Thyroid gland (tissue), 4 donors: ENCODE measurements around the gene ALDH1A1. TPM values are rescaled to one million over a fixed set of nuclear protein-coding genes. Genes with fewer than 3 reads are reported as not detected.
A peak's percentile ranks its signal among the peaks of the same experiment; 100 is the strongest.

ENCODE experiments used
- DNase-seq, 2 donors: peaks; one replicate each; pipeline ENCODE4 v3.0.0-alpha.2; 2019
- H3K27ac ChIP-seq, 3 donors: fragments of 200-600 bp; sonication (generic); 1 replicate in 2 of 3; 2 replicates in 1 of 3; pipeline ENCODE4 v1.5.1; 2016 to 2019; ENCODE audit warnings: mild to moderate bottlenecking in 1 of 3, moderate library complexity in 1 of 3
- H3K27me3 ChIP-seq: fragments of 200-600 bp; sonication (generic); one replicate; pipeline ENCODE4 v1.5.1; 2019
- H3K36me3 ChIP-seq, 2 donors: fragments of 200-600 bp; sonication (generic); one replicate each; pipeline ENCODE4 v1.5.1; 2016 to 2019
- H3K4me1 ChIP-seq, 2 donors: fragments of 200-600 bp; sonication (generic); one replicate each; pipeline ENCODE4 v1.5.1; 2017 to 2019
- H3K4me3 ChIP-seq, 3 donors: fragments of 200-600 bp; sonication (generic); replicated peaks in 1 of 3; 1 replicate in 2 of 3; 2 replicates in 1 of 3; pipeline ENCODE4 v1.5.1; 2016; ENCODE audit warnings: mild to moderate bottlenecking in 1 of 3
- H3K9me3 ChIP-seq: fragments of 200-600 bp; sonication (generic); one replicate; pipeline ENCODE4 v1.5.1; 2017
- POLR2A ChIP-seq, 2 donors: fragments of 450-650 bp; IDR thresholded peaks; one replicate each; pipeline ENCODE4 v1.6.1; 2017; ENCODE audit warnings: antibody characterized with exemption in 2 of 2, mild to moderate bottlenecking in 2 of 2, moderate library complexity in 1 of 2
- WGBS, 2 donors: methylation state at CpG; one replicate each; pipeline ENCODE4 v1.1.5; 2017; 5-methylcytosine and 5-hydroxymethylcytosine counted together
- intact Hi-C: fragments of 100-400 bp; cut with DNase I; formaldehyde crosslinking; loops from one replicate; pipeline ENCODE4 v1.15.1; 2023
- total RNA-seq, 4 donors: library from RNA; depleted of rRNA; stranded (reverse); fragments of >200 nt; gene quantifications; one replicate each; pipeline ENCODE4 v1.2.3, GENCODE V29; 2016
- TF ChIP-seq, protein P1 (sequence below), 6 experiments: fragments of 200-600 bp in 3 of 6; fragments of 450-650 bp in 3 of 6; sonication (generic) in 3 of 6; IDR thresholded peaks; one replicate each; pipeline ENCODE4 v1.5.1; 2016 to 2019; ENCODE audit warnings: antibody characterized with exemption in 6 of 6, mild to moderate bottlenecking in 2 of 6, inconsistent platforms in 1 of 6, moderate library complexity in 1 of 6

ALDH1A1 gene
- total RNA-seq, 4 donors from 2014 or later: 237 to 323 (median 293) TPM

DNA sequence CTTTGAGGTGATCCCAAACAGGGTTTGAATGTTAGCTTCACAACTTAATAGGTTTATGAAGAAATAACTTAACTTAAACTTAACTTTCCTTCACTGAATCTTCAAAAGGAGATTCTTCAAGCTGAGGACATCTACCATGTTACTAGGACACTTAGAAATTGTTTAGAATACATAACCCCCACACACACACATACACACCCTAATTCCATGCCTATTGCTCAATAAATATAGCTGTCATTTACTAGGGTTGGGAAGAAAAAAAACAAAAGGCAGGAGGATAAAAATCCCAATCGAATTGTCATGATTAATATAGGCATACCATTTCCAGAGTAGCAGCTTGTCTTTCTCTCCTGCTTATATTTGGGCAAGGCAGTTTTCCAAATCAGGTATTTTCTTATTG, 68.3 kb downstream of the ALDH1A1 start:
- intact Hi-C loops: no loop called here
- WGBS, 2 donors: 81 to 93% methylated on average over 1 of the region's 1 CpG
- no peaks in the 10 kb centered on the region for H3K27me3 ChIP-seq
- H3K4me3 ChIP-seq: no peak overlapping the region
- H3K27ac ChIP-seq: no peak overlapping the region
- peaks cover 0 to 12% of the 10 kb centered on the region in 2 donors for H3K4me1 ChIP-seq
- H3K36me3 ChIP-seq: no peaks in the 10 kb centered on the region
- no peaks in the 10 kb centered on the region for H3K9me3 ChIP-seq
- TF ChIP-seq, protein P1, sequence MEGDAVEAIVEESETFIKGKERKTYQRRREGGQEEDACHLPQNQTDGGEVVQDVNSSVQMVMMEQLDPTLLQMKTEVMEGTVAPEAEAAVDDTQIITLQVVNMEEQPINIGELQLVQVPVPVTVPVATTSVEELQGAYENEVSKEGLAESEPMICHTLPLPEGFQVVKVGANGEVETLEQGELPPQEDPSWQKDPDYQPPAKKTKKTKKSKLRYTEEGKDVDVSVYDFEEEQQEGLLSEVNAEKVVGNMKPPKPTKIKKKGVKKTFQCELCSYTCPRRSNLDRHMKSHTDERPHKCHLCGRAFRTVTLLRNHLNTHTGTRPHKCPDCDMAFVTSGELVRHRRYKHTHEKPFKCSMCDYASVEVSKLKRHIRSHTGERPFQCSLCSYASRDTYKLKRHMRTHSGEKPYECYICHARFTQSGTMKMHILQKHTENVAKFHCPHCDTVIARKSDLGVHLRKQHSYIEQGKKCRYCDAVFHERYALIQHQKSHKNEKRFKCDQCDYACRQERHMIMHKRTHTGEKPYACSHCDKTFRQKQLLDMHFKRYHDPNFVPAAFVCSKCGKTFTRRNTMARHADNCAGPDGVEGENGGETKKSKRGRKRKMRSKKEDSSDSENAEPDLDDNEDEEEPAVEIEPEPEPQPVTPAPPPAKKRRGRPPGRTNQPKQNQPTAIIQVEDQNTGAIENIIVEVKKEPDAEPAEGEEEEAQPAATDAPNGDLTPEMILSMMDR (IDR thresholded peaks at IDR 0.05): no peak
- no peak for TF ChIP-seq POLR2A (IDR thresholded peaks at IDR 0.05)
- DNase-seq: no peak

DNA sequence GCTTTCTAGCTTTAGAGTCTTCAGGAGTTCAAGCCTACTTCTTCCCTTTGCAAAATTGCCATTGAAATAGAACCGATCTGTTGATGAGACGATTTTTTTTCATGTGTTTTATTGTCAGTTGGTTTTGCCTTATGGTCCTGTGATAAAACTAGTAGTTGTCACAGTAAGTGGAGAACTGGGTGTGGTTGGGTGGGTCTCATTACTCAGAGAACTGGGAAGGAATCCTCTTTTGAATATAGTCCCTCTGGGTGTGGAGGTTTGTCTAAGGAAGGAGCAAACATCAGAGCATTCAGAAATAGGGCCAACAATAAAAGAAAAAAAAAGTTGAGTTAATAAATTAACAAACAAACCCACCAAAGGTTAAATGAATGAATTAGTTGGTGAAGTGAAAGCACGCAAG, 69.0 kb downstream of the ALDH1A1 start:
- Histone ChIP-seq H3K27ac (no peak overlapping the region), H3K27me3 (no peaks in the 10 kb centered on the region), H3K4me3 (no peak overlapping the region), H3K36me3 (no peaks in the 10 kb centered on the region), H3K4me1 (peaks cover 0 to 12% of the 10 kb centered on the region in 2 donors), H3K9me3 (no peaks in the 10 kb centered on the region)
- intact Hi-C loops: no loop called here
- TF ChIP-seq, protein P1 (IDR thresholded peaks at IDR 0.05): no peak
- TF ChIP-seq POLR2A (IDR thresholded peaks at IDR 0.05): no peak
- no peak for DNase-seq
- 92 to 97% methylated on average over 3 of the region's 3 CpGs for WGBS, 2 donors

DNA sequence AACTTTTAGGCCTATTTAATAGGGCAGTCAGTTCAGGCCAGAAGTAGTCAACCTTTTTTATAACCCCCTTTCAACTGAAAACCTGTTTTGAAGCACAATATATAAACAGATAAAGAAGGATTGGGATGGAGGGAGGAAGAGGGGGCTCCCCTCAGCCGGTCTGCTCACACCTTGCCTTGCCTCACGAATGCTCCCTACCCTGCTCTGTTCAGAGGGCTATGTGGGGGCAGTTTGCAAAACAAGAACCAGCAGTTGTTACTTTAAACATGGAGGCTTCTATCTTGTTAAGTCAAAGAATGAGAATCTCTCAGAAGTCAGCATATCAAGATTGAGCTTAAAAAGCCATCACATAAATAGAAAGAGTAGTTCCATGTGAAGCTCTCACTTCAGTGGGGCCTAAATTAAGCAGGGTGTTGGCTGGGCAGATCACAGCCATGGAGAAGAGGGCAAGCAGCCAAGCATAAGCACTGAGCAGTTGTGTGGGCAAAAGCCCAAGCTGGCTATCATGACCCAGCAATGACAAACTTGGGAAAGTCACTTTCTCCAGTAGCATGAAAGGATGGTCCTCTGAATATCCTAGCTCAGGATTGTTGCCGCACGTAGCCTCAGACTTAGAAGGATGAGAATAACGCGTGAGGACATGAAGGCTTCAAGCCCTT, 70.6 kb downstream of the ALDH1A1 start:
- DNase-seq: peak; percentile 76 to 80
- H3K36me3 ChIP-seq: no peaks in the 10 kb centered on the region
- intact Hi-C loops: no loop called here
- H3K9me3 ChIP-seq: no peaks in the 10 kb centered on the region
- TF ChIP-seq, protein P1 (IDR thresholded peaks at IDR 0.05): no peak
- no peak for TF ChIP-seq POLR2A (IDR thresholded peaks at IDR 0.05)
- peaks cover 0 to 12% of the 10 kb centered on the region in 2 donors for H3K4me1 ChIP-seq
- 86 to 92% methylated on average over 6 of the region's 6 CpGs for WGBS, 2 donors
- no peaks in the 10 kb centered on the region for H3K27me3 ChIP-seq
- H3K27ac ChIP-seq: peak overlapping the region; percentile 37 to 68 (median 37)
- H3K4me3 ChIP-seq: no peak overlapping the region

DNA sequence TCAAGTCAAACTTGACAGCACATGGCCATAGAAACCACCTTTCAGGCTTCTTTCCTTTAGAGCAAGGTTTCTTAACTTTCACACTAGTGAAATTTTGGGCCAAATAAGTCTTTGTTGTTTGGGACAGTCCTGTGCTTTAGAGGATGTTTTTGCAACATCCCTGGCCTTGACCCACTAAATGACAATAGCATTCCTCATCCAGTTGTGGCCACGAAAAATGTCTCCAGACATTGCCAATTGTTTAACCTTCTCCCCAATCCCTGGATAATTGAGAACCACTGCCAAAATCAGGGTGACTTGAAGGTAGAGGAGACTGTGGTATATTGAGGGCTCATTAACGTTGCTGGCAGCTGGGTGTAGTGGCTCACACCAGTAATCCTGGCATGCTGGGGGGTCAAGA, 72.0 kb downstream of the ALDH1A1 start:
- no peak for TF ChIP-seq POLR2A (IDR thresholded peaks at IDR 0.05)
- TF ChIP-seq, protein P1 (IDR thresholded peaks at IDR 0.05): no peak
- H3K27ac ChIP-seq: no peak overlapping the region
- 85 to 91% methylated on average over 2 of the region's 2 CpGs for WGBS, 2 donors

DNA sequence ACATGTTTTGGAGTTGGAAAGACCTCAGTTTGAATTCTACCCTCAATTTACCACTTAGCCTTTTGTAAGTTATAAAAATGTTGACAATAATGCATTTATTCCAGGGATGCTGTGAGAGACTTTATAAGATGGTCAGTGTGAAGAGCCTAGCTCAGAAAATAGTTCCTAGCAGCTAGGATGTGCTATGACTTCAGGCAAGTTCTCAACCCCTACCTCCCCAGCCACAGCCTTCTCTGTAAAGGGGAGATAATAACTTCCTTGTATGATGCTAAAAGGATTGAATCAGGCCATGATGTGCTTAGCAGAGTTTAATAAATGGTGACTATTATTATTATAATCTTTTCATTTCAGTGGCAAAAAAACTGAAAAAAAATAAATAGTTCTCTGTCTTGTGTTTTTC, 77.6 kb downstream of the ALDH1A1 start:
- intact Hi-C loops: no loop called here
- no peak overlapping the region for H3K4me3 ChIP-seq

More for the DNA sequence above, 72.0 kb downstream of the ALDH1A1 start:
- peaks cover 0 to 12% of the 10 kb centered on the region in 2 donors for H3K4me1 ChIP-seq
- no peak for DNase-seq
- no peaks in the 10 kb centered on the region for H3K36me3 ChIP-seq
- no peak overlapping the region for H3K4me3 ChIP-seq
- no peaks in the 10 kb centered on the region for H3K9me3 ChIP-seq
- intact Hi-C loops: no loop called here
- H3K27me3 ChIP-seq: no peaks in the 10 kb centered on the region

More for the DNA sequence above, 77.6 kb downstream of the ALDH1A1 start:
- Histone ChIP-seq H3K9me3 (no peaks in the 10 kb centered on the region), H3K4me1 (peaks cover 20 to 21% of the 10 kb centered on the region in 2 donors), H3K27ac (no peak overlapping the region), H3K36me3 (no peaks in the 10 kb centered on the region), H3K27me3 (no peaks in the 10 kb centered on the region)
- TF ChIP-seq POLR2A (IDR thresholded peaks at IDR 0.05): no peak
- TF ChIP-seq, protein P1 (IDR thresholded peaks at IDR 0.05): no peak
- no peak for DNase-seq
